Measurements from ENCODE around the gene PPP1R15B. TPM values are rescaled to one million over a fixed set of nuclear protein-coding genes. Genes with fewer than 3 reads are reported as not detected.

Gene PPP1R15B
- total and polyA plus RNA-seq, 10 of the 15 experiments (the other 5 are each of a cell fraction or from before 2014, with no cell fraction given), result 13.9 to 38.1 (median 26.5) TPM

- intact Hi-C loops (cut with micrococcal nuclease; ENCODE audit: unreplicated experiment), result no loop called here
- TF ChIP-seq SRF (IDR thresholded peaks at IDR 0.05; ENCODE audit: low read depth in 2 of 2, low read length in 2 of 2), result no peak
- TF ChIP-seq PKNOX1 (IDR thresholded peaks at IDR 0.05), result no peak
- no peak for TF ChIP-seq SMC3 (IDR thresholded peaks at IDR 0.05; ENCODE audit: borderline replicate concordance, low read length)
- no peak for TF ChIP-seq MYC (IDR thresholded peaks at IDR 0.05; ENCODE audit: insufficient read depth, insufficient read length, insufficient replicate concordance, low read length, severe bottlenecking)
- TF ChIP-seq TAF1 (IDR thresholded peaks at IDR 0.05; ENCODE audit: borderline replicate concordance, low read depth, low read length), result no peak
- no peak for TF ChIP-seq BHLHE40 (IDR thresholded peaks at IDR 0.05; ENCODE audit: borderline replicate concordance in 1 of 2, low read depth in 2 of 2, low read length in 1 of 2)
- no peak for TF ChIP-seq ATF7 (IDR thresholded peaks at IDR 0.05; ENCODE audit: low read depth)
- no peak for TF ChIP-seq CTCF (IDR thresholded peaks at IDR 0.05 in 2 of 3, conservative IDR thresholded peaks at IDR 0.05 in 1 of 3; ENCODE audit: control insufficient read depth in 2 of 3, extremely low read depth in 1 of 3, insufficient read depth in 1 of 3, low read depth in 3 of 3, low read length in 3 of 3)
- TF ChIP-seq SPI1 (IDR thresholded peaks at IDR 0.05; ENCODE audit: borderline replicate concordance, insufficient read depth, low read depth, low read length), result no peak
- TF ChIP-seq ZBTB11 (CRISPR knock-in tag; IDR thresholded peaks at IDR 0.05), result no peak
- no peak for TF ChIP-seq ZNF687 (IDR thresholded peaks at IDR 0.05)
Measured at GRCh38 chr1:204426971-204427701, 15.5 kb upstream of the PPP1R15B start.

More at GRCh38 chr1:204426971-204427701, 15.5 kb upstream of the PPP1R15B start:
- Histone ChIP-seq H3K36me3 (ENCODE audit: control insufficient read depth in 2 of 2, insufficient read depth in 2 of 2, low read length in 1 of 2) (peaks cover 15 to 22% of the 10 kb centered on the region in 2 experiments), H3K4me2 (ENCODE audit: control insufficient read depth, insufficient read depth) (no peak overlapping the region), H3K79me2 (ENCODE audit: control insufficient read depth, insufficient read depth, low read length) (no peaks in the 10 kb centered on the region), H3K4me3 (no peak overlapping the region), H3K27me3 (replicated peaks in 1 of 2; ENCODE audit: control insufficient read depth in 2 of 2, insufficient read depth in 2 of 2, low read length in 1 of 2) (no peaks in the 10 kb centered on the region), H3K27ac (ENCODE audit: control insufficient read depth, insufficient read depth) (no peak overlapping the region), H3K9ac (ENCODE audit: control insufficient read depth, insufficient read depth, low read length) (no peak overlapping the region), H3K4me1 (ENCODE audit: control insufficient read depth, insufficient read depth, low read length) (no peaks in the 10 kb centered on the region), H2AFZ (ENCODE audit: control insufficient read depth, low read depth, low read length) (no peak overlapping the region), H3K9me3 (replicated peaks; ENCODE audit: control insufficient read depth, insufficient read depth, low read length) (no peaks in the 10 kb centered on the region), H4K20me1 (ENCODE audit: control insufficient read depth, insufficient read depth) (no peaks in the 10 kb centered on the region)
- RAD21 ChIA-PET (ENCODE audit: unreplicated experiment), result interaction anchor here (1.3 kb wide), 1 partner anchor 380 kb away, joined by 3 read pairs; no protein-coding TSS in a partner anchor
- ATAC-seq, result no peak
- SMC1A ChIA-PET (ENCODE audit: uncharacterized antibody, unreplicated experiment), result interaction anchor here (1.0 to 33.8 kb wide), 2 partner anchors 17 to 73 kb away, joined by 4 to 939 read pairs; partner anchors contain the start of gene PIK3C2B
- BruUV-seq (replicated peaks), result no TSS peak
- in situ Hi-C loops (cut with MboI), result no loop called here
- no peak for DNase-seq (ENCODE audit: low read depth, low spot score)
- POLR2A ChIA-PET, result no interaction called here
- FAIRE-seq, result no peak
- CTCF ChIA-PET, result interaction anchor here (1.2 to 51.8 kb wide), 5 partner anchors 9 to 380 kb away, joined by 3 to 2021 read pairs (median 5); partner anchors contain the start of gene PIK3C2B
- WGBS (ENCODE audit: insufficient coverage, insufficient replicate concordance, low lambda C conversion rate, missing lambda C conversion rate), result 92% methylated on average over 9 of the region's 9 CpGs

All from GM12878 (cell line).